T-helper 2 cell treated with Interferon-gamma antibody and Interleukin-4, amounts not matched to agents 5 μg/mL and 100 μg/mL, for 36 hours (primary cell): ENCODE data around the gene GNG3.

Source experiments
- DNase-seq: peaks from one replicate; pipeline ENCODE4 v3.0.0; 2021; ENCODE audit warnings: low spot score
- H3K27ac Mint-ChIP-seq: one replicate; pipeline ENCODE4 v1.8.0; 2021; ENCODE audit warnings: mild to moderate bottlenecking, mixed read lengths
- H3K27me3 Mint-ChIP-seq: one replicate; pipeline ENCODE4 v1.8.0; 2021; ENCODE audit warnings: low read depth, mixed read lengths
- H3K36me3 Mint-ChIP-seq: one replicate; pipeline ENCODE4 v1.8.0; 2021; ENCODE audit warnings: low read depth, mixed read lengths
- H3K4me1 Mint-ChIP-seq: one replicate; pipeline ENCODE4 v1.8.0; 2021; ENCODE audit warnings: low read depth, mixed read lengths
- H3K4me3 Mint-ChIP-seq: one replicate; pipeline ENCODE4 v1.8.0; 2022; ENCODE audit warnings: mild to moderate bottlenecking, moderate library complexity, mixed read lengths
- H3K9me3 Mint-ChIP-seq: one replicate; pipeline ENCODE4 v1.8.0; 2021; ENCODE audit warnings: mixed read lengths

GNG3 gene

DNA sequence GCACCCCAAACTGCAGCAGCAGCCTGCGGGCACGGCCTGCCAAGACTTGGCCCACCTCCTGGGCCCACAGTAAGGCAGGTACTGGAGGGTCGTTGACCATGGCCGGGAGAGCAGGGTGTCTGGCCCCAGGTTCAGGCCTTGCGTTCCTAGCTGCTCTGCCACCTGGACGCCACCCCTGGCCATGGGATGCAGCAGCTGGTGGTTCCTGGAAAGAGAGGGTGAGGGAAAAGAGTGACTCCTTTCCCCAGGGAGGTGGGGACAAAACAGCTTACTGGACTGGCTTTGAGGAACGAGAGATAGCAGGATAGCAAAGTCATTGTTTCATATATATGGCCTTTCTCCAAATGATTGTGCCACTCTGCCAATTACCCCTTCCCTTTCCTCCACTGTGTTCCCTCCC is 2.1 kb upstream of the GNG3 start:
- H3K27ac Mint-ChIP-seq: peak overlapping the region; percentile 81
- no peaks in the 10 kb centered on the region for H3K9me3 Mint-ChIP-seq
- no peak for DNase-seq
- peaks cover 23% of the 10 kb centered on the region for H3K36me3 Mint-ChIP-seq
- H3K4me1 Mint-ChIP-seq: peaks cover 37% of the 10 kb centered on the region
- peak overlapping the region; percentile 93 for H3K4me3 Mint-ChIP-seq
- no peaks in the 10 kb centered on the region for H3K27me3 Mint-ChIP-seq

DNA sequence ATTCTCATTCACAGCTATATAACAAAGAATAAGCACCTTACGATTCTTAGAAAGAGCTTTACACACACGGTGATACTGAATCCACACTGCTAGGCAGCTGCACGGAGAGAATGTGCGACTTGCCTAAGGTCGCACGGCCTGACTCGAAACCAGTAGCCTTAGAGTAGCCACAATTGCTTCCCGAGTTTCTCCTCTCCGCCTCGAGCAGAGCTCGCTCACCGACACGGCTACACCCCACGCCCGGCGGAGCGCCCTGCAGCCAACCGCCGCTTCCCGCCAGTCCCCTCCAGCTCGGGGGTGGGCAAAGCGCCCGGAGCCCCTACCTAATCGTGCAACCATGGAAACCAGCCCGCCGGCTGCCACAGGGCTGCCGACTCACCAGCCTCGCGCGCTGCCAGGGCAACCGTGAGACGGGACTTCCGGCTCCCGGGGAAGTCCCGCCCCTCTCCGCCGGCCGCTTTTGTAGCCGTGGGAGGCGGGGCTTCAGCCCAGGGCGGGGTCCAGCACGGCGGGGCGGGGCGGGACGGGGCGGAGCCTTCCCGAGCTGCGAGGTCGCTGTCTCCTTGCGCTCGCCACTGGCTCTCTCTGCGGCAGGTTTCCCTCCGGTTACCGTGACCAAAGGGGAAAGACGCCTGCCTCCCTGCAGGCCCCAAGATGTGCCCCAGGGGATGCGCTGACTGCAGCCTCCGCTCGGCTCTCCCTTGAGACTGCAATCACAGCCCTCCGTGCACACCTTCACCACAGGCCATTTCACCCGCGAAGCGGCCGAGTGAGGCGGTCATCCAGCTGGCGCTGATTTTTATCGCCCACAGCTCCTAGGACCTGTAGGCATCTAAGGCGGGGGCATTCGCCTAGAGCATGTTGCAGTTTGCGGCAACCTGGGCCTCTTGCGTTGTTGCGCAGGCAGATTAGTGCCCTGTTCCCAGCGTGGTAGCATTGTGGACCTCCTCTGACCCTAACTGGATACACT is 1.3 kb upstream of the GNG3 start:
- peak; percentile 91 for DNase-seq
- peaks cover 25% of the 10 kb centered on the region for H3K36me3 Mint-ChIP-seq
- H3K27ac Mint-ChIP-seq: peak overlapping the region; percentile 81
- peak overlapping the region; percentile 93 for H3K4me3 Mint-ChIP-seq
- H3K27me3 Mint-ChIP-seq: no peaks in the 10 kb centered on the region
- no peaks in the 10 kb centered on the region for H3K9me3 Mint-ChIP-seq
- peaks cover 38% of the 10 kb centered on the region for H3K4me1 Mint-ChIP-seq

GRCh38 chr11:62706850-62707247 is 627 bp upstream of the GNG3 start:
- peaks cover 38% of the 10 kb centered on the region for H3K4me1 Mint-ChIP-seq
- no peak for DNase-seq
- peak overlapping the region; percentile 41 for H3K4me3 Mint-ChIP-seq
- peaks cover 26% of the 10 kb centered on the region for H3K36me3 Mint-ChIP-seq
- H3K27ac Mint-ChIP-seq: peak overlapping the region; percentile 38
- H3K9me3 Mint-ChIP-seq: no peaks in the 10 kb centered on the region
- H3K27me3 Mint-ChIP-seq: no peaks in the 10 kb centered on the region

DNA sequence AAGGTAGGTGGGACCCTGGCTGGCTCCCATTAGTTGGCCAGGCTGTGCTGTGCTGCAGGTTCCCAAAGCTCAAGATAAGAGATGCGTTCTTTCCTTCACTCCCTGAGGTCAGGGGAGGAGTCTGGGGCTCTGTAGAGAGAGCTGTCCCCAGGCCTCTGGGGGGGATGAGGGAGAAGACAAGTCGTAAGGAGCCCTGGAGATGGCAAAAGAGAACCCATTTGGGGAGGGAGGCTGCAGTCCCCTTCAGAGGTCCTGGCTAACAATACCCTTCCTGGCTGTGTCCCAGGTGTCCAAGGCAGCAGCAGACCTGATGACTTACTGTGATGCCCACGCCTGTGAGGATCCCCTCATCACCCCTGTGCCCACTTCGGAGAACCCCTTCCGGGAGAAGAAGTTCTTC is 916 bp downstream of the GNG3 start:
- peak overlapping the region; percentile 96 for H3K27ac Mint-ChIP-seq
- H3K9me3 Mint-ChIP-seq: no peaks in the 10 kb centered on the region
- peak overlapping the region; percentile 95 for H3K4me3 Mint-ChIP-seq
- H3K4me1 Mint-ChIP-seq: peaks cover 52% of the 10 kb centered on the region
- DNase-seq: no peak
- peaks cover 34% of the 10 kb centered on the region for H3K36me3 Mint-ChIP-seq
- H3K27me3 Mint-ChIP-seq: no peaks in the 10 kb centered on the region

DNA sequence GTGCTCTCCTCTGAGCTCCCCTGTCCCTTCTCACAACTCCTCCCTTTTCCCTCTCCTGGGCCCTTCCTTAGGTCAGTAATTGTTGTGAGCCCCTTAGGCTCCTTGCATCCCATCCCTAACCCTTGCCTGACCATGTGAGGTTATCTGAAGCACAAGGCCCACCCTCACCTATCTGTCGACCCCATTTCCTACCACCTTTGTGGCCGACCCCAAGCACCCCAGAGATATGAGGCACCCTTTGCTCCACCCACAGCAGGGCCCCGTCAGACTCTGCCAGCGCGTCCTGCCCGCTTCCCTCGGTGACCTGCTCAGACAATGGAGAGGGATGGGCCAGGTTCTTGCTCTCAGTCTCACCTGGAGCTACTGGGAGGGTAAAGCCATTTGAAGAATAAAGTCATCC is 1.3 kb downstream of the GNG3 start:
- H3K4me1 Mint-ChIP-seq: peaks cover 56% of the 10 kb centered on the region
- peak; percentile 38 for DNase-seq
- no peaks in the 10 kb centered on the region for H3K27me3 Mint-ChIP-seq
- peak overlapping the region; percentile 95 for H3K4me3 Mint-ChIP-seq
- peaks cover 38% of the 10 kb centered on the region for H3K36me3 Mint-ChIP-seq
- peak overlapping the region; percentile 96 for H3K27ac Mint-ChIP-seq
- no peaks in the 10 kb centered on the region for H3K9me3 Mint-ChIP-seq

GRCh38 chr11:62709247-62710000 is 1.9 kb downstream of the GNG3 start:
- Mint-ChIP-seq H3K9me3 (no peaks in the 10 kb centered on the region), H3K4me3 (peak overlapping the region; percentile 95), H3K27ac (peak overlapping the region; percentile 96), H3K4me1 (peaks cover 60% of the 10 kb centered on the region), H3K36me3 (peaks cover 43% of the 10 kb centered on the region), H3K27me3 (no peaks in the 10 kb centered on the region)
- peak; percentile 95 for DNase-seq

GRCh38 chr11:62710001-62710345 is 2.5 kb downstream of the GNG3 start:
- Mint-ChIP-seq H3K27ac (peak overlapping the region; percentile 96), H3K36me3 (peaks cover 45% of the 10 kb centered on the region), H3K27me3 (no peaks in the 10 kb centered on the region), H3K4me3 (peak overlapping the region; percentile 95), H3K4me1 (peaks cover 65% of the 10 kb centered on the region), H3K9me3 (no peaks in the 10 kb centered on the region)
- DNase-seq: peak; percentile 25

GRCh38 chr11:62712276-62712812 is 4.9 kb downstream of the GNG3 start:
- Mint-ChIP-seq H3K36me3 (peaks cover 64% of the 10 kb centered on the region), H3K4me1 (peaks cover 57% of the 10 kb centered on the region), H3K27ac (peak overlapping the region; percentile 93), H3K4me3 (peak overlapping the region; percentile 74), H3K27me3 (no peaks in the 10 kb centered on the region), H3K9me3 (no peaks in the 10 kb centered on the region)
- DNase-seq: no peak

DNA sequence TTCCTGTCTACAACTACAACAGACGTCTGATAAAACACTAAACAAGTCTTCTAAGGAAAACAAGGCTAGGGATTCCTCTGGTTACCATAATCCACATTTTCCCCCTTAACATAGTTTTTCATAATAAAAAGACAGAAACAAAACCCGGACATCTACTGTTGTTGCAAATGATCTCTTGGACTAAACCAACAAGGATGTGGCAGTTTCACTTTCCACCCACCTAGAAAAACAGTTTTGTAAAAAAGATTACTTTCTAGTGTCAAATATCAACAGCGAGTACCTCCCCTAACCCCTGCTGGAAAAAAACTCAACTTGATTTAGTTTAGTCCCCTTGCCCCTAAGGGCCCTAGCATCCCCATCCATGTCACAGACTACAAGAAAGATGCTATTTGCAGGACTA is 5.4 kb downstream of the GNG3 start:
- H3K4me1 Mint-ChIP-seq: peaks cover 55% of the 10 kb centered on the region
- DNase-seq: no peak
- peak overlapping the region; percentile 93 for H3K27ac Mint-ChIP-seq
- peak overlapping the region; percentile 74 for H3K4me3 Mint-ChIP-seq
- H3K27me3 Mint-ChIP-seq: no peaks in the 10 kb centered on the region
- H3K36me3 Mint-ChIP-seq: peaks cover 69% of the 10 kb centered on the region
- no peaks in the 10 kb centered on the region for H3K9me3 Mint-ChIP-seq

- peak overlapping the region; percentile 93 for H3K27ac Mint-ChIP-seq
- no peaks in the 10 kb centered on the region for H3K9me3 Mint-ChIP-seq
- DNase-seq: no peak
- H3K36me3 Mint-ChIP-seq: peaks cover 74% of the 10 kb centered on the region
- H3K27me3 Mint-ChIP-seq: no peaks in the 10 kb centered on the region
- H3K4me1 Mint-ChIP-seq: peaks cover 57% of the 10 kb centered on the region
- peak overlapping the region; percentile 74 for H3K4me3 Mint-ChIP-seq
These were observed 5.9 kb downstream of the GNG3 start for GRCh38 chr11:62713343-62713742.

GRCh38 chr11:62715150-62716130 is 8.0 kb downstream of the GNG3 start:
- DNase-seq: no peak
- H3K4me3 Mint-ChIP-seq: peak overlapping the region; percentile 17
- peaks cover 83% of the 10 kb centered on the region for H3K36me3 Mint-ChIP-seq
- H3K27me3 Mint-ChIP-seq: no peaks in the 10 kb centered on the region
- H3K27ac Mint-ChIP-seq: peak overlapping the region; percentile 63
- no peaks in the 10 kb centered on the region for H3K9me3 Mint-ChIP-seq
- peaks cover 50% of the 10 kb centered on the region for H3K4me1 Mint-ChIP-seq

DNA sequence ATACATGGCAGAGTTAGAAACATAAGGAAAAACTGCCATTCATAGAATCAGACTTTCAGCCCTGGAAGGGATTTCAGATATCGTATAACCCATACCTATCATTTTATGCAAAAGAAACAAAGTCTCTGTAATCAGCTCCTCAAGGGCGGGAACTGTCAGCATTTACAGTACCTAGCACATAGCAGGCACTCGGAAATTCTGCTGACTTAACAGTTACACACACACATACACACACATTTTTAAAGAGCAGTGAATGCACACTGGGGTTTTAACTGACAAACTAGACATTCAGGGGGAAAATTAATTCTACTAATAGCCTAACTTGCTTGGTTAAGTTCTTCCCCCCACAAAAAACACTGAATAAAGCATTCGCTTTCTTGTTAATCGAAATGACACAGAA is 8.7 kb downstream of the GNG3 start:
- Mint-ChIP-seq H3K36me3 (peaks cover 83% of the 10 kb centered on the region), H3K4me3 (no peak overlapping the region), H3K4me1 (peaks cover 50% of the 10 kb centered on the region), H3K27me3 (no peaks in the 10 kb centered on the region), H3K27ac (peak overlapping the region; percentile 17), H3K9me3 (no peaks in the 10 kb centered on the region)
- no peak for DNase-seq

- Mint-ChIP-seq H3K27ac (no peak overlapping the region), H3K9me3 (no peaks in the 10 kb centered on the region), H3K4me3 (no peak overlapping the region), H3K4me1 (peaks cover 56% of the 10 kb centered on the region), H3K36me3 (peaks cover 86% of the 10 kb centered on the region), H3K27me3 (no peaks in the 10 kb centered on the region)
- no peak for DNase-seq
These were observed 9.3 kb downstream of the GNG3 start for GRCh38 chr11:62716816-62717215.
